Left ventricle myocardium inferior (tissue), 1 donor: ENCODE measurements around the gene TES. TPM values are rescaled to one million over a fixed set of nuclear protein-coding genes. Genes with fewer than 3 reads are reported as not detected.
A peak's percentile ranks its signal among the peaks of the same experiment; 100 is the strongest.

Experiments used
- DNase-seq: peaks from one replicate; pipeline ENCODE4 v3.0.0-alpha.2; 2020
- H3K27ac ChIP-seq: fragments of 200-600 bp; replicated peaks from 2 replicates; pipeline ENCODE4 v1.8.0; 2021
- H3K27me3 ChIP-seq: fragments of 200-600 bp; 2 replicates; pipeline ENCODE4 v1.8.0; 2021; ENCODE audit warnings: low read depth
- H3K36me3 ChIP-seq: fragments of 200-600 bp; 2 replicates; pipeline ENCODE4 v1.8.0; 2021
- H3K4me1 ChIP-seq: fragments of 200-600 bp; 2 replicates; pipeline ENCODE4 v1.8.0; 2021
- H3K4me3 ChIP-seq: fragments of 200-600 bp; 2 replicates; pipeline ENCODE4 v1.8.0; 2021; ENCODE audit warnings: mild to moderate bottlenecking, moderate library complexity
- H3K9me3 ChIP-seq: fragments of 200-600 bp; replicated peaks from 2 replicates; pipeline ENCODE4 v1.8.0; 2021
- intact Hi-C: fragments of 100-400 bp; cut with micrococcal nuclease; formaldehyde crosslinking; loops from one replicate; pipeline ENCODE4 v1.11.0; 2022
- total RNA-seq: library from RNA; stranded (reverse); fragmentation: NEBNext Ultra II Directional; extraction: Animal tissue kit (Norgen Biotek cat#: 25700); gene quantifications from one replicate; pipeline ENCODE4 v1.2.1, GENCODE V29; 2021
- TF ChIP-seq, protein P1 (sequence below): fragments of 200-600 bp; IDR thresholded peaks from 2 replicates; pipeline ENCODE4 v1.8.0; 2021; ENCODE audit warnings: antibody characterized with exemption, mild to moderate bottlenecking, borderline replicate concordance
- donor health status: DM: no; HTN: yes; CAD: no; lungs with severe emphysema.

The TES gene
- total RNA-seq, 1 donor from 2014 or later = 13.9 TPM

- Histone ChIP-seq H3K4me1 (peaks cover 12% of the 10 kb centered on the region), H3K27ac (no peak overlapping the region), H3K36me3 (no peaks in the 10 kb centered on the region), H3K9me3 (no peaks in the 10 kb centered on the region), H3K4me3 (no peak overlapping the region), H3K27me3 (no peaks in the 10 kb centered on the region)
- intact Hi-C loops = loop anchor here (10.0 kb wide), 1 partner anchor 263 kb away; the partner anchor contains the start of gene CAV1
- no peak for DNase-seq
- TF ChIP-seq, protein P1, sequence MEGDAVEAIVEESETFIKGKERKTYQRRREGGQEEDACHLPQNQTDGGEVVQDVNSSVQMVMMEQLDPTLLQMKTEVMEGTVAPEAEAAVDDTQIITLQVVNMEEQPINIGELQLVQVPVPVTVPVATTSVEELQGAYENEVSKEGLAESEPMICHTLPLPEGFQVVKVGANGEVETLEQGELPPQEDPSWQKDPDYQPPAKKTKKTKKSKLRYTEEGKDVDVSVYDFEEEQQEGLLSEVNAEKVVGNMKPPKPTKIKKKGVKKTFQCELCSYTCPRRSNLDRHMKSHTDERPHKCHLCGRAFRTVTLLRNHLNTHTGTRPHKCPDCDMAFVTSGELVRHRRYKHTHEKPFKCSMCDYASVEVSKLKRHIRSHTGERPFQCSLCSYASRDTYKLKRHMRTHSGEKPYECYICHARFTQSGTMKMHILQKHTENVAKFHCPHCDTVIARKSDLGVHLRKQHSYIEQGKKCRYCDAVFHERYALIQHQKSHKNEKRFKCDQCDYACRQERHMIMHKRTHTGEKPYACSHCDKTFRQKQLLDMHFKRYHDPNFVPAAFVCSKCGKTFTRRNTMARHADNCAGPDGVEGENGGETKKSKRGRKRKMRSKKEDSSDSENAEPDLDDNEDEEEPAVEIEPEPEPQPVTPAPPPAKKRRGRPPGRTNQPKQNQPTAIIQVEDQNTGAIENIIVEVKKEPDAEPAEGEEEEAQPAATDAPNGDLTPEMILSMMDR = no peak
Measured at GRCh38 chr7:116261904-116262303, 51.6 kb downstream of the TES start.

- Histone ChIP-seq H3K27ac (no peak overlapping the region), H3K4me3 (no peak overlapping the region), H3K9me3 (no peaks in the 10 kb centered on the region), H3K27me3 (no peaks in the 10 kb centered on the region), H3K4me1 (peaks cover 27% of the 10 kb centered on the region), H3K36me3 (no peaks in the 10 kb centered on the region)
- intact Hi-C loops = loop anchor here (5.0 to 10.0 kb wide), 2 partner anchors 76 to 259 kb away; partner anchors contain the start of gene CAV1
- TF ChIP-seq, protein P1 = no peak
- no peak for DNase-seq
Measured at GRCh38 chr7:116265881-116266280, 55.5 kb downstream of the TES start.

GRCh38 chr7:116269466-116269865, 59.1 kb downstream of the TES start:
- H3K4me3 ChIP-seq = no peak overlapping the region
- intact Hi-C loops = loop anchor here (5.0 to 10.0 kb wide), 2 partner anchors 73 to 255 kb away; partner anchors contain the start of gene CAV1
- TF ChIP-seq, protein P1 = no peak
- H3K27ac ChIP-seq = no peak overlapping the region
- H3K9me3 ChIP-seq = no peaks in the 10 kb centered on the region
- no peaks in the 10 kb centered on the region for H3K27me3 ChIP-seq
- no peak for DNase-seq
- H3K4me1 ChIP-seq = peaks cover 49% of the 10 kb centered on the region
- H3K36me3 ChIP-seq = no peaks in the 10 kb centered on the region

- TF ChIP-seq, protein P1 = no peak
- Histone ChIP-seq H3K27ac (peak overlapping the region; percentile 74), H3K4me1 (peaks cover 45% of the 10 kb centered on the region), H3K36me3 (no peaks in the 10 kb centered on the region), H3K9me3 (no peaks in the 10 kb centered on the region), H3K4me3 (peak overlapping the region; percentile 10), H3K27me3 (no peaks in the 10 kb centered on the region)
- DNase-seq = no peak
- intact Hi-C loops = no loop called here
Measured at GRCh38 chr7:116271161-116271913, 61.0 kb downstream of the TES start.

GRCh38 chr7:116271963-116272886, 61.9 kb downstream of the TES start:
- DNase-seq = no peak
- TF ChIP-seq, protein P1 = no peak
- peak overlapping the region; percentile 74 for H3K27ac ChIP-seq
- no peaks in the 10 kb centered on the region for H3K36me3 ChIP-seq
- H3K9me3 ChIP-seq = no peaks in the 10 kb centered on the region
- no peak overlapping the region for H3K4me3 ChIP-seq
- peaks cover 51% of the 10 kb centered on the region for H3K4me1 ChIP-seq
- H3K27me3 ChIP-seq = no peaks in the 10 kb centered on the region
- intact Hi-C loops = no loop called here
